Measurements from ENCODE around the gene DCAF7.

Gene DCAF7

DNA sequence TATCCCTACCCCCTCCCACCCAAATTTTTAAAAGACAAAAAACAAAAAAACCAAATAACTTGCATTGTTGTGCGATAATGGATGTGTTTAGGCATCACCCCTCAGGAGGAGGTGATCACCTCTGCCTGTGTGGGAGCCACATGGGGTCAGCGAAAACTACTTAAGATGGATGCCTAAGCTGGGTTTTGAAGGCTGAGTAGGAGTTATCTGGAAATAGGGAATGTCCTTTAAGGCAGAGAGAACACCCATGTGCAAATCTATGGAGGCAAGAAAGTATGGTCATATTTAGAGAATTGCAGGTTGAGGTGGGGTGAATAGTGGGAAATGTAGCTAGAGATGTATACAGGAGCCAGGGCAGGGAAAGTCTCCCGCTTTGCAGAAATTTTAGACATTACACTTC lies 44.9 kb downstream of the DCAF7 start:
- no peak for DNase-seq

DNA sequence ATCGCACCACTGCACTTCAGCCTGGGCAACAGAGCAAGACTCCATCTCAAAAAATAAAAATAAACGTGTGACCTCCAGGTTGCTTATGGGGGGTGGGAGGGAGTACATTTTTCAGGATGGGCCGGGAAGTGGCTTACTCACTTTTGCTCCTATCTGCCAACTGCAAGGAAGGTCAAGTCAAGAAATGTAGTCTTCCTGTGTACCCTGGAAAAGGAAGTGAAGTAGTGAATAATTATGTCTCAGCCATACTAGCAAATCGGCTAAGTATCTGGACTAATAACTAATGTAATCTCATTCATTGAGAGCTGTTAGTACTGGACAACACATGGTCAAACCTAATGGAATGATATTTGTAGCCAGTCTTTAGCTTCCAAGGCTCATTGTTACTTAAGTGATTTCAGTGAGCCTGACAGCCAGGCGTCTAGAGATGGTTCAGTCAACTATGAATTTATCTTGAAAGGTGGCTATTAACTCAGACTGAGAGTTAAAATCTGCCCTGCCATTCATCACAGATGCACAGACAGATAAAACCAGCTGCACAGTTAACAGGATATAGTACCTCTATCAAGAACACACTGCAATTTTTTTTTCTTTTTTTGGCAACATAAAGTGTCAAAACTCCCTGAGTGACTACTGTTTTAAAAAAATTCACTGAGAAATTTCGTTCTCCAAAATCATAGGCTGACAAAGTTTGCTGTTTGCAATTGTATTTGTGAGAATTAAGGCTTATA lies 46.7 kb downstream of the DCAF7 start:
- DNase-seq: no peak

DNA sequence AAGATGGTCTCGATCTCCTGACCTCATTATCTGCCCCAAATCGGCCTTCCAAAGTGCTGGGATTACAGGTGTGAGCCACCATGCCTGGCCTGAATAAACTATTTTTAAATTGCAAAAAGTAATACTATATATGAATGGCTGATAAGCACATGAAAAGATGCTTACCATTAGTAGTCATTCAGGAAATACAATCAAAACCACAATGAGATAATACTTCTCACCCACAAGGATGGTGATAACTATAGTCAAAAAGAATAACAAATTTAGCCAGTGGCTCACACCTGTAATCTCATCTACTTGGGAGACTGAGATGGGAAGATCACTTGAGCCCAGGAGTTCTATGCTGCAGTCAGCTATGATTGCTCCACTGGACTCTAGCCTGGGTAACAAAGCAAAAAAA lies 48.0 kb downstream of the DCAF7 start:
- DNase-seq: no peak

DNA sequence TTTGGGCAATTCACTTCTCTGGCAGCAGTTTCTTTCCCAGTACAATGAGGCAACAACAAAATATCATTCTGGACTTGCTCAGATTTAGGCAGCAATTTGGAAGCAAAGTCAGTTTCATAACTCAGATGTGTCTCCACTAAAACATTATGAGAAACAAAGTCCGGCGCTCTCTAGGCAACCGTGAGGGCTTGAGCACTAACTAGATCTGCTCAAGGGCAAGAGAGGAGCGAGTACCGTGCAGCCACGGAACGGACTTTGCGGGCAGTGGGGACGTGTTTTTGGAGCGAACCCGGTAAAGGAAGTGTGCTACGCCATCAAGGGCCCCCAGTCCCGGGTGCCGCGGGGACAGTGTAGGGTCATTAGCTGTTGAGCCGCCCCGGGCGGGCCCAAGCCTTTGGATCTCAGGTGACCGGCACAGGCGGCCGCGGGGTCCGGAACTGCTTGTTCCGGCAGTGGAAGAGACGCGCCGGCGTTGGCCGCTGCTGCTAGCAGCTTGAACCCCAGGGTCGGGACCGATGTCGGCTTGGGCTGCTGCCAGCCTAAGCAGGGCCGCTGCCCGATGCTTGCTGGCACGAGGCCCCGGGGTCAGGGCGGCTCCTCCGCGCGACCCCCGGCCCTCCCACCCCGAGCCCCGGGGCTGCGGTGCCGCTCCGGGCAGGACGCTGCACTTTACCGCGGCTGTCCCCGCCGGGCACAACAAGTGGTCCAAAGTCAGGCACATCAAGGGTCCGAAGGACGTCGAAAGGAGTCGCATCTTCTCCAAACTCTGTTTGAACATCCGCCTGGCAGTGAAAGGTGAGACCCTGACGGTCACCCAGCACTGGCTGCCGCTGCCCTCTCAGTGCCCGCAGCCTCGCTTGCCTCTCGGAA lies 50.5 kb downstream of the DCAF7 start, which contains the start of gene TACO1:
TSS of gene TACO1 (plus strand) at position 327 of the 870 bp plus-strand sequence. CDS start at position 516, 189 bp downstream.
- DNase-seq: peak; percentile 87 to 88

DNA sequence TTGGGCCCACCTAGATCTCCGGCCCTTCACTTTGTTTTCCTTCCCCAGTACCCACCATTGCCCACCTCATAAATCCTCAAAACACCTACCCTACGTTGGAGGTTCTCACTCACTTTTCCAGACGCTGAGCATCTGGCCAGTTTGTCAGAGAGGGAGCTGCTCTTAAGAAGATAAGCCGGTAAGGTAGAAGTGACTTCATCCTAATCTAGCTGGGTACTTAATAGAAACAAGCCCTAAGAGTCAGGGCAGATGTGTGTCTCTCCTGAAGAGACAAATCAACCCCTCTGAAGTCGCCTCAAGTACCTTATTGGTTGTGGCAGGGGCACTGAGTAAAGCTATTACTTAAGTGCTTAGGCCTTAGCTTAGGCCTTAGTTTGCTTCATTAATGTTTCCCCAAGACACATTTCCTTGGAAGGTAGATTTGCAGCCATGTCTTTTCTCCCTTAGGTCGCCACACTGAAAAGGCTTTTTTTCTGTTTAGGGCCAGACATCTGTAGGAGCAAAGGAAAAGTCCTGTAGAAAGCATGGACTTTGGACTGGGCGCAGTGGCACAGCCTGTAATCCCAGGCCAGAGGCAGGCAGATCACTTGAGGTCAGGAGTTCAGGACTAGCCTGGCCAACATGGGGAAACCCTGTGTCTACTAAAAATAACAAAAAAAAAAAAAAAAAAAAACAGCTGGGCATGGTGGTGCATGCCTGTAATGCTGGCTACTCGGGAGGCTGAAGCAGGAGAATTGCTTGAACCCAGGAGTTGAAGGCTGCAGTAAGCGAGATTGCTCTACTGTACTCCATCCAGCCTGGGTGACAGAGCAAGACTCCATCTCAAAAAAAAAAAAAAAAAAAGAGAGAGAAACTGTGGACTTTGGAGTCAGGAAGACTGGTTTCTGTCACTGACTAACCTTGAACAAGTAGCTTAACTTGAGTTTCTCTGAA lies 51.4 kb downstream of the DCAF7 start:
- DNase-seq: no peak

DNA sequence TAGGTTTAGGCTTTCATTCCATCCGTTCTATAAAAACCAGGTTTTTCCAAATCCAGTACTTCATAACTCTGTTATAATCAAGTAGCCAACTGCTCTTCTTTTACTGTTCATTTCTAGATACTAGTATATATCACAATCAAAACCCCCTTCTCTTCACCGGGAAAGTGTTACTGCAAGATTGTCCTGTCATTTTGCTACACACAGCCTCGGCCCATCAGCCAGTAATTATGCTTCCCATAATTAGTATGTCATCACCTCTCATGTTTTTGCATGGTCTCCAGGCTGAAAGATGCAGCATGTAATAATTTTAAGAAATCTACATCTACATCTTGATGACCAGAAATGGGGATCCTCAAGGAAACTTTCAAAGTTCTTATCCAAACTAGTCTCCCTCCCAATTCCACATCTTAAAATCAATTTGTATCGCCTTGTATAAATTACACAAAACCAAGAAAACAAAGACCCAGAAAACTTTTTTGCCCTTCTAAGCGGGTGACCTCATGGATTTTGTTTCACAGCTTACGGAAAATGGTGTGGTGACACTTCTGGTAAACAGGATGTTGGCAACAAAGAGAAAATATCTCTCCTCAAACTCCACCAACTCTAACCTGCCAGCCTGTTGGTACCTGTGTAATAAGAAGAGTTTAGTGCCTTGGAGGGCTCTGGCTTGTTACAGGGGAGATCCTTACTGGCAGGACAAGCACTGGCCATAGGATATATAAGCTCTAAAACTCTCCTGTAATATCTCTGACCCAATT lies 59.7 kb downstream of the DCAF7 start:
- no peak for DNase-seq

DNA sequence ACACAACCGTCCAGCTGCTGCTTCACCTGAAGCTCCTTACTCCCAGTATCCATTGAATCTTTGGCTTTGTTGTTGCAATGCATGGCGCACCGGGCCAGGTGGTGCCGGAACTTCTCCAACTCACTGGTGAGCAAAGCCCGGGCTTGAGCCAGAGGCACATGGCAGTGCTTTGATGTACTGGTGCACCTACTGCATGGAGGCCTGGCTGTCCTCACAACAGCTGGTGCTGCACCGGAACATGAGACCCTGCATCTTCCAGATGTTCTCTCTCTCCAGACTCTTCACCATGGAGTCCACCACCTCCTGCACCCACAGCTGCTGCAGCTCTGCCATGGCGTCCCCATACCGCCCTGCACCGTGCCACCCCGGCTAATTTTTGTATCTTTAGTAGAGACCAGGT lies 60.6 kb downstream of the DCAF7 start:
- DNase-seq: no peak

DNA sequence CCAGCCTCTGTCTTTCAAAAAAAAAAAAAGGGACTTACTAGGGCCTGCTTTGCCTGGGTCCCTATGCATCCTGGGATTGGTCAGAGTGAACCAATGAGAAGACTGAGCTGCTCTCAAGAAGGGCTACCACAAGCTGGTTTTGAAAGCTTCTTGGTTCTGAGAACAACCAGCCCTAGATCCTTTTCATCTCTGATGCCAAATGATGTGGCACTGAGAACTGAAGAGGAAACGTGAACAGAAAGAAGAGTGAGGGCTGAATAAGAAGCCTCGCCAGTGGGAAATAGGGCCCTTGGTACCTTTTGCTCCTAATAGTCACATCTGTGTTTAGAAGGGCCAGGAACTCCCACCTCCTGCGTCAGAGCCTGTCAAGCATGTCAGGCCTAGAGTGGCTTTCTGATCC lies 61.1 kb downstream of the DCAF7 start:
- DNase-seq: no peak

DNA sequence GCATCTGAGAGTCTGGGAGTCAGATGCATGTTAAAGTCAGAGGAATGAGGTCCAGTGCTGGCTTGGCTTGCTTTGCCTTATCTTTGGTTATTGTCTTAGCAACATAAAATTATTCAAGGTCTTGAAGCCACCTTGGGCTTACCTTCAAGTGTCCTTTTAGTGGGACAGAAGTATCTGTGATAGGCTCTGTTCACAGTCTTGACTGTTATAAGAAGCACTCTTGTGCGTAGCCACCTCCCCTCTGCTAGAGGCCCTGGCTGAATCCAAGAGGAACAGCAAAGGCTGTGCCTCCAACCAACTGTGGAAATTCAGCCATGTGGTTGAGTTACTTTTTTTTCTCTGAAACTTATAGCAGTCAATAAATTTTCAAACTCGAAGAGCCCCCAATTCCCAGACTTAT lies 63.4 kb downstream of the DCAF7 start:
- DNase-seq: no peak

DNA sequence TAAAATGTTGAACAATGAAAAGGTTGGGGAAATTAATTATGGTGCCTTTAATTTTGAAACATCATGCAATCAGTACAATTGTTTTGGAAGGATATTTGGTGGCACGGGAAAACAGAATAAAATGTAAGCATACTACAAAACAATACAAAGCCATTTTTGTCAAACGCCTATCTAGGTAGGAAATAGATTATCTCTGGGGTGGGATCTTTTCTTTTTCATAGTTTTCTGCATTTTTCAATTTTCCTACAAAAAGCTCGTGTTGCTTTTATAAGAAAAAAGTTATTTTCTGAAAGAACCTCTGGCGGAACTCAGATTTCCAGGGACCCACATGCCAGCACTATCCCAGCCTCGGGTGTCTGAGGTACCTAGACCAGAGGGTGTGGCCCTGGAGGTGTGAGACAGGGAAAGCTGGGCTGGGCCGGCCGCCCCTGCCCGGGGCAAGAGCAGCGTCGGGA lies 71.0 kb downstream of the DCAF7 start:
- no peak for DNase-seq

DNA sequence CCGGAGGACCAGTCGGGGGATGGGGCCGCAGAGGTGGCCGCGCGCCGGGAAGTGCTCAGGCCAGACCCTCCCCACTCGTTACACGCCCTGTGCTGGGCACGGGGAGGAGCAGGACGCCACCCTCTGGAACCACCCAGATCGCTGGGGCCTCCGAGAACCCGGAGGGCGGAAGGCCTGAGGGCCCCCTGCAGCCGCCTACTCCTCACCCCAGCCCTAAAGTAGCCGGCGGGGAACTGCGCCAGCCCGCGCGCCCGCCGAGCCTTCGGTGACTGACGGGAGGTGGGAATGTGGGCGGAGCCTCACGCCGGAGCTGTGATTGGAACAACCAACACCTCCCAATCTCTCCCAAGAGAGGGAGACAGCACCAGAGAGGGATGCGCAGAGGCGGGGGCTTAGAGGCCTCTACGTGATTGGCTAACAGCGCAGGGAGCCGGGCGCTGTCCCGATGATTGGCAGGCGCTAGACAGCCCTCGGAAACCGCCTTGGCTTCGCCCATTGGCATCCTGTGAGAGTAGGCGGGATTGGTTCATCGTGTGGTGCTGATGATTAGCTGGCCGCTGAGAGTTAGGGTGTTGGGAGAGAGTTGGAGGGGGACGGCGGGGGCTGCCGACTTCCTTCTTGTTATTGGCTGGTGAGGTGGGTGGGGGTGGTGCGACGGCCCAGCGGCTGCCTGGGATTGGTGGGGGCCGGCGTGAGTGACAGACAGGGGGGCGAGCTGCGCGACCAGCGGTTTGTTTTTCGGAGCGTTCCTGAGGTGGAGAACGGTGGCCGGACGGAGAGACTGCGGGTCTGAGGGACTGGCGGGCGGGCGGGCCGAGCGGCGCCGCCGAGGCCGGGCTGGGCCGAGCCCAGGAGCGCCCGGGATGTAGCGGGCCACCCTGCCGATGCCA lies 71.7 kb downstream of the DCAF7 start, which contains the start of gene MAP3K3:
TSS of gene MAP3K3 (plus strand) at position 734 of the 890 bp plus-strand sequence. CDS start 343 bp downstream, outside the sequence.
- peak; percentile 100 for DNase-seq

DNA sequence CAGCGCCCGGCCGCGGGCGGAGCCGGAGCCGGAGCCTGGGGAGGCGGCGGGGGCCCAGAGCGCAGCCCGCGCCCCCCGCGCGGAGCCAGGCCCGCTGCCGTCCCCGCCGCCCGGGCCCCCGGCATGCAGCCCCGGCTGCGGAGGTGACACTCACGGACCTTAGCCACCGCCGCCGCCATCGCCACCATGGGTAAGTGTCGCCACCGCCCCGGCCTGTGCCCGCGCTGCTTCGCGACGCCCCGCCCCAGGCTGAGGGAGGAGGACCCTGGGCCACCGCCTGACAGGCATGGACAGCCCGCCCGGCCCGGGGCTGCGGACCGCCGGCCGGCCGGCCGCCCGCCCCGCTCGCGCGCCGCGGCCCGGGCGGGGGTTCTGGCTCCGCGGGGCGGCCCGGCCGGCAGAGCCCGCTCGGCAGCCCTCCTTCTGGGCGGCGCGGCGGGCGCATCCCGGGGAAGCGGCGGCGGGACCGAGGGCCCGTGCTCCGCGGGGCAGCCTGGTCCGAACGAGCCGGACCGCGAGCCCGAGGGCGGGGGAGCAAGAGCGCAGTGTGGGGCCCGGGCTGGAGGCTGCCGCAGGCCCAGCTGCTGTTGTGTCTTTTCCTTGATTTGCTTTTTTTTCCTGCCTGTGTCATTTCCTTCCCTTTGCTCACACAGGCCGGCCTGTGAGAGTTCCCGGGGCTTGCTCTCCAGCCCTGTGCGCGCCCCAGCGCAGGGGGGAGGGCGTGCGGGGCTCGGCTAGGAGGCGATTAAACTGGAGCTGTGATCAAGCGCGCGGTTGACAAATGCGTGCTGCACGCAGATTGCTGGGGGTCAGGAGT lies 72.5 kb downstream of the DCAF7 start:
- DNase-seq: peak; percentile 35 to 51

DNA sequence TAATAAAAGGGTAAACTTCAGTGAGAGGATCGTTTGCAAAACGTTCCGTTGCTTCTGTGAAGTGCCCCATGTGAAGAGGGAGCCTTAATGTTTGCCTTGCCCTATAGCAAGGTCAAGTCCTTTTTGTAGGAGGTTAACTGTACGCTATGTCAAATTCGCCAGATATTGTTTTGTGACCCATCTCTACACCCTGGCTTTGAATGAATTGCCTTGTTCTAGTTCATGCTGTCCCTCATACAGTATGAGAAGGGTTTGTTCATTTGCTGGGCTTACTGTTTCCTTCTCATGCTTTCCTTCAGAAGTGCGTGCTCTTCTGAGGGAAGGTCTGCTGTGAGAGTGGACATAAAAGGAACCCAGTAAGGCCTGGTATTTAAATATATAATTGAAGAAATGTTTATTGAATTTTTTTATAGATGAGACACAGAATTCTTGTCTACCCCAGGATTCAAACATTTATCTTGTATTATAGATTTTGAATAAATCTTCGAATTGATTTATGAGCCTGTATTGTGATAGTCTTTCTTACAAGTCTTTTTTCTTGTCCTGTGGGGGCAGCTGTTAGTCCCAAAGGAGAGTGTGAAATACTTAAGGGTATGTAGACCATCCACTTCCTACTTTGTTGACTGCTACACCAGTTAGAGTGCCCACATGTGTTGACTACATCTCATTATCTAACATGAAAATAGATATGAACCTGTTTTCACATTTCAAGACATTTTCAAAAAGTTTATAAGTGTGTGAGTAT lies 73.7 kb downstream of the DCAF7 start:
- DNase-seq: no peak

DNA sequence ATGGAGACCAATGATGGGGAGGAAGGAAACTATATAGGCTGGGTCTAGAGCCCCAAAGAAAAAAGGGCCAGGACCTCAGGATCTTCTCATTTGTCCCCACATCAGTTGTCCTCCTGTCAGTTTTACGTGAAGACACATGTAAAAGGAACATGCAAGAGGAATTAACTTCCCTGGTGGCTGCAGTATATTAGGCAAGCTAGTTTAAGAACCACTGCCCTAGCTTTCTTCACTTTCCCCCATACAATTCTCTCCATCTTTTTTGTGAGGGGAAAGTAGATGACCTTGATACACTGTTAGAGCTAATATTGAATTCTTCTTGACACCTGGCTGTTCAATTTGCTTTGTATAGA lies 74.2 kb downstream of the DCAF7 start:
- DNase-seq: no peak

DNA sequence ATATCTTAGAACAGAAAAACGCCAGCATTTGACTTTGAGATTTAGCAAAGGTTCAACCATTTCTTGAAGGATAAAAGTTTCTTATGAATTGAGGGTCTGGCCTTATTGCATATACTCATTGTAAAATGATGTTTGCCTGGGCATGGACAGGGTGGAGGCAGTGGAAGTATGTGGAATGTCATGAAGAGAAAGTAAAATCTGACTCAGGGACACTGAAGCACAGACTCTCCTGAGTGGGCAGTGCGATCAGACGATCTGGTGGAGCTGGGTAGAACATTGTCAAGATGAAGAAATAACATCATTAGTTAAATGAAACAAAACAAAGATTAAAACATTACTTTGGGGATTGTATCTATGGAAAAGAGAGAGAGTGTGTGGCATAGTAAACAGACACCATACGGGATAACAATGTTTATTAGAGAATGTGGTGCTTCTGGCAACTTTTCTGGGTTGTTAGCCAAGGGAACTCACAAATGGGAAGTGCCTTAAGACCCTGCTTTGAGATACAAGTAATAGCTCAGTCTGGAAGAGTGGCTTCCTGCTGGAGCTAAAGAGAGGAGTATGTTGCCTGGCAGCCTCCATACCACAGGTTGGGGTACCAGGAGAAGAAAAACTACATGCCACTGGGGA lies 76.4 kb downstream of the DCAF7 start:
- DNase-seq: no peak

DNA sequence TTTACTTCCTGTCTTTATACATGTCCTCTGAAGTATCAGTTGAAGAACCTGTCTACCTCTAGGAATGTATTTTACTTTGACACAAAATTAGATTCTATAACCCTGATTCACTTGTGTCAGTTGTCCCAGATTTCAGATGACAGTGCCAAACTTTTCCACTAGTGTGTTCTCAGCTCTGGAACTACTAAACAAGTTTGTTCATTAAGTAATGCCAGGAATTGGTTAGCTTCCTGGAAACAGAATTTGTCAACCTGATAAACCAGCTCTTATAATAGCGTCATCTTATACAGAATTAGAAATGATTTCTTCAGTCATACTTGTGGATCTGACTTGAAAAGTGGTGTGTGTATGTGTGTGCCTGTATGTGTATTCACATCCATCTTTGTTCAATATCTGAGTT lies 79.3 kb downstream of the DCAF7 start:
- DNase-seq: no peak

DNA sequence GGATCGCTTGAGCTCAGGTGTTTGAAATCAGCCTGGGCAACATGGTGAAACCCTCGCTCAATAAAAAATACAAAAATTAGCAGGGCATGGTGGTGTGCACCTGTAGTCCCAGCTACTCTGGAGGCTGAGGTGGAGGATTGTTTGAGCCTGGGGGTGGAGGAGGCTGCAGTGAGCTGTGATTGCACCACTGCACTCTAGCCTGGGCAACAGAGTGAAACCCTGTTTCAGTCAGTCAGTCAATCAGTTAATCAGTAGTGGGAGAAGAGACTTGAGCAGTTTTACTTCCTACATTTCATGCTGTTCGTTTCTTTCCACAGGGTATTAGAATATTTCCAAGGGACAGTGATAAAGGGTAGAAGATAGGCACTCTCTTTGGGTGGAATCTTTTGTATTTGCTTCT lies 80.8 kb downstream of the DCAF7 start:
- no peak for DNase-seq

DNA sequence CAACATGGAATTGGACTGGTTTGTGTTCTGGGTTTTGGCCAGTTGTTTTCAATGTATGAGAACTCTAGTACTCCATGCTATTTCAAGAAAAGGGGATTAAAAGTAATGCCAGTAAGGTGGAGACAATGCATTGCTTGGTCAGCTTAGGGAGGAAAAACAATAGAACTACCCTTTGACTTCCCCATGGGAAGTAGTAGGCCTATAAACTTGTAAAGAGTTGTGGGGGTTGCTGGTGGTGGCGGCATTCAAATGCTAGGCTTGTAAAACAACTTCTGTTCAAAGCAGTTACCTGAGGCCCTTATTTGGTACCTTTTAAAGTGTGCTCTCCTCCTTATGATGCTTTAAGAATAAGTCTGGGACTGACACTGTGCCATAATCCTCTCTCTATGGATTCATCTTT lies 81.3 kb downstream of the DCAF7 start:
- no peak for DNase-seq

DNA sequence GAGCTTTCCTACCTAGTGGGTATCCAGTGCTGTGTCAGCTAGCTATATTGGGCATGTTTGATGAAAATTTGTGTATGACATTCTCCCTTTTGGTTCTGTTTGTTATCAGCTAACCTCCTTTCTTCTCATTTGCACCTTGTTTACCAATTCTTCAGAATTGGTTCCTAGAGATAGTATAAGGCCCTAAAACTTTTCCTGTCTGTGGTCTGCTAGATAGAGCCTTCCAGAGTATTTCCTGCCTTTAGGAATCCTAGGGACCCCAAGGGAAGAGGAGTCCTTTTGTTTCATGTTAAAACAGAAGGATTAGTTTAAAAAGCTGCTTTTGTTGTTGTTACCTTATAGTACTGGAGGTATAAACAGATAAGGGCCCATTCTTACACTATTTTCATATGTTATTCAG lies 83.5 kb downstream of the DCAF7 start:
- no peak for DNase-seq

All from NCI-H2081 (cell line).